ENCODE data around the gene PDRG1.
"Not testable (repeated sequence)": the region's sequence is repeated elsewhere in the genome, so short reads cannot be mapped to it uniquely, and the experiment has no call there.

The PDRG1 gene

DNA sequence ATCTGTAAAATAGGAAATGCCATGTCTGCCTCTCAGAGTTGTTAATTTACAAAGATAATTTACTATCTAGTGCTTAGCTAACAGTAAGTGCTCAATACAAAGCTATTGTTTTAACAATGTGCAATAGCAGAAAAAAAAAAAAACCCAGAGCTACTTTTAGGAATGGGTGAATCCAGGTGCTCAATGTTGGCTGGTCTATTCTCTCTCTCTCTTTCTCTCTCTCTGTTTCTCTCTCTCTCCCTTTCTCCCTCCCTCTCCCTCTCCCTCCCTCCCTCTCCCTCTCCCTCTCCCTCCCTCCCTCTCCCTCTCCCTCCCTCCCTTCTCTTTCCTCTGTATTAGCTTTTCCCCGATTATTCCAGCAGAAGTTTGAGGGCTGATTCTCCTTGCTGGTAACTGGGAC lies 14.0 kb downstream of the PDRG1 start:
- DNase-seq (ENCODE audit: insufficient read length, low spot score) (no peak), FAIRE-seq (no peak)
- TF ChIP-seq CTCF (IDR thresholded peaks at IDR 0.05; ENCODE audit: insufficient read depth, missing control alignments), result no peak

- FAIRE-seq (no peak), DNase-seq (ENCODE audit: insufficient read length, low spot score) (no peak)
Measured at GRCh38 chr20:31936420-31936819, 15.4 kb downstream of the PDRG1 start.

GRCh38 chr20:31934968-31935764 lies 16.7 kb downstream of the PDRG1 start:
- TF ChIP-seq CTCF (IDR thresholded peaks at IDR 0.05; ENCODE audit: insufficient read depth, missing control alignments), result peak; percentile 11
- DNase-seq (ENCODE audit: insufficient read length, low spot score) (no peak), FAIRE-seq (no peak)

More at GRCh38 chr20:31936420-31936819, 15.4 kb downstream of the PDRG1 start:
- TF ChIP-seq CTCF (IDR thresholded peaks at IDR 0.05; ENCODE audit: insufficient read depth, missing control alignments), result no peak

DNA sequence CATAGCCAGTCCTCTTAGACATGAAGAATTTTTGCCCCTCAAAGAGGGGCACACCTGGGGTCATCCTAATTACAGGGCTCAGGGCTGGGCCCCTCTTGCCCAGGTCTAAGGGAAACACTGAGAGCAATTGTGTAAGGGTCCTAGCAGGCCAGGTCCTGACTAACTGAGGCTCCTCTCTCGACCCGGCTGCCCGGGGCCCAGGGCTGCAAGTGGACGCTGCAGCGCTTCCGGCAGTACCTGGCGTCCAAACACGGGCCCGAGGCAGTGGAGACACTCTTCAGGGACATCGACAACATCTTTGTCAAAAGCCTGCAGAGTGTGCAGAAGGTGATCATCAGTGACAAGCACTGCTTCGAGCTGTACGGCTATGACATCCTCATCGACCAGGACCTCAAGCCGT lies 17.4 kb downstream of the PDRG1 start:
- TF ChIP-seq CTCF (IDR thresholded peaks at IDR 0.05; ENCODE audit: insufficient read depth, missing control alignments), result no peak
- no peak for FAIRE-seq
- no peak for DNase-seq (ENCODE audit: insufficient read length, low spot score)

DNA sequence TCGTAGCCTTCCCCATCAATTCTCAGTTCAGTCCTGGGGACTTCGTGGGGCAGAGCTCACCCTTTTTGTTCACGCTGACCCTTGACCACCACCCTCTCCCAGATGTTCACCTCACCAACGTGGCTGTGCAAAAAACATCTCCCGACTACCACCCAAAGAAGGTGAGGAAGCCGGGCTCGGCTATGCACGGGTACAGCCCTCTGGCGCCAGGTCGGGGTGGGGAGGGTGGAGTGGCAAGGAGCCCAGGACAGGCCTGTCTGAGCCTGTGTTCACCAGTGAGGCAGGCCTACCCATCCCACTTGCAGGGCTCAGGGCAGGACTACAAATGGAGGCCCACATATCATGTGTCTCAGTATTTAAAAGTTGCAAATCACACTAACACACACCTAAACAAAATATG lies 18.1 kb downstream of the PDRG1 start:
- TF ChIP-seq CTCF (IDR thresholded peaks at IDR 0.05; ENCODE audit: insufficient read depth, missing control alignments), result no peak
- no peak for DNase-seq (ENCODE audit: insufficient read length, low spot score)
- no peak for FAIRE-seq

DNA sequence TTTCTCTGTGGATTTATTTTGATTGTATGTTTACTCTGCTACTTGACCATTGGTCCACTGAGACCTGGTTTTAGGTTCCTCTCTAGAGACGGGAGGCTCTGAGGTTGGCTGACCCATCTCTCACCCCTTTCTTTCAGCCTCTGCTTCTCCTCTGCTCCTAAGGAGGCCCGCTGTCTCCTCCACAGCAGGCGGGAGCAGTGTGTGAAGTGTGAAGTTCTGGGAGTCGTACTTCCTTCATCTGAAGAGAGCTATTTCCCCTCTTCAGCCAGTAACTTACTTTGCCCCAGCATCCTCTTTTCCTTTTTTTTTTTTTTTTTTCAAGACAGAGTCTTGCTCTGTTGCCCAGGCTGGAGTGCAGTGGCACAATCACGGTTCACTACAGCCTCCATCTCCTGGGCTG lies 21.1 kb downstream of the PDRG1 start:
- no peak for TF ChIP-seq CTCF (IDR thresholded peaks at IDR 0.05; ENCODE audit: insufficient read depth, missing control alignments)
- FAIRE-seq, result no peak
- DNase-seq (ENCODE audit: insufficient read length, low spot score), result no peak

- DNase-seq (ENCODE audit: insufficient read length, low spot score); FAIRE-seq: not testable (repeated sequence)
Measured at GRCh38 chr20:31929631-31930030, 22.2 kb downstream of the PDRG1 start.

Data from D721Med (cell line).